Measurements from ENCODE around the gene ZNRF1. TPM values are rescaled to one million over a fixed set of nuclear protein-coding genes. Genes with fewer than 3 reads are reported as not detected.
"Not testable (repeated sequence)": the region's sequence is repeated elsewhere in the genome, so short reads cannot be mapped to it uniquely, and the experiment has no call there.

The ZNRF1 gene
- total RNA-seq, 1 donor from 2014 or later = 7.9 TPM

DNA sequence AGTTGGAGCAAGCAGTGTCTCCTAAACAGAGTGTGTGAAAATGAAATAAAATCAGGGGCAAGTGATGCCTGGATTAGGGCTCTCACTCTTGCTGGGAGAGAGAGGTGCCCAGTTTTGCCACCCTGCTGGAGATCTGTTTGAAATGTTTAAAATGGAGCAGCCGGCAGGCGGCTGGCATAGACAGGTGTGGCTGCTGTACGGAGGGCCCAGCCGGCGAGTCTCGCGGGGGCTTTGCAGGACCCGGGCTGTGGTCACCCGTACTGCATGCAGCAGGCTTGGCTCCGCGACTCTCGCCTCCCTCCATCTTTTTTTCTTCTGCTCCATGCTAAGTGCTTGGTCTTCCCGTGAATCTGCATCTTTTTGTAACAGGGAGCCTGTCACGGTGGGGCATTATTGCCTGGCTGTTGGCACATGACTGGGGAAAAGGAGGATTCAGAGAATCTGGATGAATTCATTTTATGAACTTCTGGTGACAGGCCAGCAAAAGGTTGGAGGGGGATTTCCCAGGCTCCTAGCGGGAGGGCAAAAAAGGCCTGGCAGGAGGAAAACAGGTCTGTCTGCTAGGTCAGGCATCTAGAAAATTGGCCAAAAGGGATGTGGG, 1.8 kb downstream of the ZNRF1 start:
- DNase-seq (ENCODE audit: low read depth in 2 of 2) = peak; percentile 41 to 44

- no peak for DNase-seq (ENCODE audit: low read depth in 2 of 2)
These were observed 3.6 kb downstream of the ZNRF1 start for GRCh38 chr16:75002474-75002873.

DNA sequence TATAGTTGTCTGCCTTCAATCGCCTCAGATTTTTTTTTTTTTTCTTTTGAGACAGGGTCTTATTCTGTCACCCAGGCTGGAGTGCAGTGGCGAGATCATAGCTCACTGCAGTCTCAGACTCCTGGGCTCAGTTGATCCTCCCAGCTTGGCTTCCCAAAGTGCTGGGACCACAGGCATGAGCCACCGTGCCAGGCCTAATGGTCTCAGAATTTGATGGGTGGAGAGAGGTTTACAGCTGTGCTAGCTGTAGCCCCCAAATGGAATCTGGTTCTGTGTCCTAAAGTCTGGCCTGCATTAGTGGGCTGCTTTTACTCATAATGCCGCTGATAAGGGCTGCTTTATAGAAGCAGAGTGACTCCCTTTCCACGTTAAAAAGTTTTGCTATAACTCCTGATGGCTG, 5.1 kb downstream of the ZNRF1 start:
- DNase-seq (ENCODE audit: low read depth in 2 of 2) = no peak

DNA sequence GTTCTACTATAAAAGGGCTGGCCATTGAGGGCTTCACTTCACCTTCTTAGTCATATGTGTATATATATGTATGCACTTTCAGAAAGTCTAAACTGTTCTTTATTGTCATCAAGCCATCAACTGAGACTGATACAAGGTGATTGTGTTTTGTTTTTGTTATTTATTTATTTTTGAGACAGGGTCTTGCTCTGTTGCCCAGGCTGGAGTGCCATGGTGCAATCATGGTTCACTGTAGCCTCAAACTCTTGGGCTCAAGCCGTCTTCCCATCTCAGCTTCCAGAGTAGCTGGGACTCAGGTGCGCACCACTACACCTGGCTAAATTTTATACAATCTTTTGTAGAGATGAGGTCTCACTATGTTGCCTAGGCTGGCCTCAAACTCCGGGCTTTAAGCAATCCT, 5.6 kb downstream of the ZNRF1 start:
- no peak for DNase-seq (ENCODE audit: low read depth in 2 of 2)

- no peak for DNase-seq (ENCODE audit: low read depth in 2 of 2)
These were observed 6.9 kb downstream of the ZNRF1 start for GRCh38 chr16:75005697-75006096.

- no peak for DNase-seq (ENCODE audit: low read depth in 2 of 2)
These were observed 8.6 kb downstream of the ZNRF1 start for GRCh38 chr16:75007443-75007842.

DNA sequence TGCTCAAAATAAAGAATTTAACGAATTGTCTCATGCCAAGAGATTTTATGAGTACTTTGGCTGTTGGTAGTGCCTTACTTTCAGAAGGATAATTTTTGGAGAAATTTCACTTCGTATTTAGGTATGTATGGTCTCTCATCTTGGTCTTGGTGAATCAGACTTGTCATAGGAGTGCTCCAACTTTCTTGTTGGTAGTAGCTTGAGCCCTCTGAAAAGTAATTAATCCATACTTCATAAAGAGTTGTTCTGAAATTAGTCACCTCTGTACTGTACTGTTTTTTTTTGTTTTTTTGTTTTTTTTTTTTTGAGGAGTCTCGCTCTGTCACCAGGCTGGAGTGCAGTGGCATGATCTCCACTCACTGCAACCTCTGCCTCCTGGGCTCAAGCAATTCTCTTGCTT, 11.6 kb downstream of the ZNRF1 start:
- no peak for DNase-seq (ENCODE audit: low read depth in 2 of 2)

- peak; percentile 72 to 87 for DNase-seq (ENCODE audit: low read depth in 2 of 2)
These were observed 12.9 kb downstream of the ZNRF1 start for GRCh38 chr16:75011634-75012307.

DNA sequence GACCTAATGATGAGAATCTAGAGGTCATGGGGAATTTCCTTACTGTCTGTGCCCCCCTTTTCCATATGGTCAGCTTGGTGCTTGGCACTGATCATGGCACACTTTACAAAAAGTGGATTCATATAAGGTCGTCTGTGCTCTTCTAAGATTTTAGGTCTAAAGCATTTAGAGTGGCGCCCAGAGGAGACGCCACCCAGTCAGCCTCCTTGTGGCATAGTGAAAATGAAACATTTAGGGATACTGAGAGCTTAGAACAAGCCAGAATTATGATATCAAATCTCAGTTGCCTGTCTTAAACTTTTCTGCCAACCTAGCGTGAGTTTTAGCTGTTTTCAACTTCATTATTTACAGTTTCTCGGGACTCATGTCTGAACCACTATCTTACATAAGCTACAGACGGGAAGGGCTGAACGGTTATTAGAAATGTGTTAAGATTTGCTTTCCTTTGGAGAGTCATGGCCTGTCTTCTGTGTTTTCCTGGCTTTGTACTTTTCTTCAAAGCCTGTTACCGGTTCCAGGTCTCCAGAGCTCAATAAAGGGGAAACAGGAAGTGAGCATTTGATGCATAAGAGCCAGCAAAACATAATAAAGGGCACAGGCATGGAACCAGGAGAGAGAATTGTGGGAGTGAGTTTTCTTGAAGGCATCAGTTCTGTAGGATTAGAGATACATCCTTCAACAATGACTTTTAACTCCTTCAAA, 13.7 kb downstream of the ZNRF1 start:
- peak; percentile 50 to 83 for DNase-seq (ENCODE audit: low read depth in 2 of 2)

DNA sequence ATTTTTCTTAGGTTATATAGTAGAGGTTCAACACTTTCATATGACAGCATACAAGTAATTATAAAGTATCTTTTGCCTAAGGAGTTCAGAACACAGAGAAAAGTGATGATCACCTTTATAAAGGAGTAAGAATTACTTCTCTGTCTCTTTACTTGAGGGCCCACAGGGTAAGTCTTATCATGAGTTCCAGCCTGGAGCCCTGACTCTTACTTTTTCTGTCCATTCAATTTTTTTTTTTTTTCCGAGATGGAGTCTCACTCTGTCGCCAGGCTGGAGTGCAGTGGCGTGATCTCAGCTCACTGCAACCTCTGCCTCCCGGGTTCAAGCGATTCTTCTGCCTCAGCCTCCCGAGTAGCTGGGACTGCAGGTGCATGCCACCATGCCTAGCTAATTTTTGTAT, 14.3 kb downstream of the ZNRF1 start:
- not testable (repeated sequence) for DNase-seq (ENCODE audit: low read depth in 2 of 2)

DNA sequence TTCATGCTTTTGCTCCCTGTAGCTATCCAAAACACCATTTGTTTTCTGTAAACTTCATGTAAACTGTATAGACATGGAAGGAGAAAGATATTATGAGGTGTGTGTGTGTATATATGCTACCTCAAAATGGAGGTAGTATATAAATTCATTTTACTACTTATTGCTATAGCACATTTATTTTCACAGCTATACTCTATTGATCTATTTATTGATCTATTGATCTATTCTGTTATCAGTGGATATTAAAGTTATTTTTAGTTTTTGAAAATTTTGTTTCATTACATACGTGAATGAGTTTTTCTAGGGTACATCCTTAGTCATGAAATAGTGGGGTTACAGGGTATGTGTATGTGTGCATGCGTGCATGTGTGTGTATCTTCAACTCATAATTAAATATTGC, 15.5 kb downstream of the ZNRF1 start:
- DNase-seq (ENCODE audit: low read depth in 2 of 2) = no peak

GRCh38 chr16:75016451-75017081, 17.7 kb downstream of the ZNRF1 start:
- DNase-seq (ENCODE audit: low read depth in 2 of 2) = not testable (repeated sequence)

GRCh38 chr16:75017670-75018525, 19.1 kb downstream of the ZNRF1 start:
- DNase-seq (ENCODE audit: low read depth in 2 of 2) = no peak

- peak in 1 of 2 donors; percentile 36 for DNase-seq (ENCODE audit: low read depth in 2 of 2)
These were observed 20.2 kb downstream of the ZNRF1 start for GRCh38 chr16:75019007-75019406.

DNA sequence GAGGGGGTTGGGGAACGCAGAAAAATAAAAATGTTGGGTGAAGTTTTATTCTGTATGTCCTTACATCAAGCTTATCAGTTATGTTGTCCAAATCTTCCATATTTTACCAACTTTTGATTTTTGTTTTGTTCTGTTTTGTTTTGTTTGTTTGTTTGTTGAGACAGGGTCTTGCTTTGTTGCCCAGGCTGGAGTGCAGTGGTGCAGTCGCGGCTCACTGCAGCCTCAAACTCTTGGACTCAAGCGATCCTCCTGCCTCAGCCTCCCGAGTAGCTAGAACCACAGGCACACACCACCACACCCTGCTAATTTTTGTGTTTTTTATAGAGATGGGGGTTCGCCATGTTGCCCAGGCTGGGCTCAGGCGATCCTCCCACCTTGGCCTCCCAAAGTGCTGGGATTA, 20.8 kb downstream of the ZNRF1 start:
- DNase-seq (ENCODE audit: low read depth in 2 of 2) = no peak

DNA sequence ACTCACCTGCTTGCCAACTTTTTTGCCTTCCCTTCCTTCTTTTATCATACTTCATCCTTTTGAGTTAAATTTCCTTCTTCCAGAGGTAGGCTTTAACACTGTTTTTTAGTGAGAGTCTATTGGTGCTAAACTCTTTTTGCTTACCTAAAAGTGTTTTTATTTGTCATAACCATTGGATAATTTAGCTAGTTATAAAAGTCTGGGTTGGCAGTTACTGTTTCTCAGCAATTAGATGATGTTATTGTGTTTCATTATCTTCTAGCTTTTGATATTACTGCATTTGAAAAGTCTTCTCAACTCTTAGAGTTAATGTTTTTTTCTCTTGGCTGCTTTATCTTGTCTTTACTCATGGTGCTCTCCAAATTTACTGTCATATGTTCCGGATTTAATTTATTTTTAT, 22.6 kb downstream of the ZNRF1 start:
- no peak for DNase-seq (ENCODE audit: low read depth in 2 of 2)

DNA sequence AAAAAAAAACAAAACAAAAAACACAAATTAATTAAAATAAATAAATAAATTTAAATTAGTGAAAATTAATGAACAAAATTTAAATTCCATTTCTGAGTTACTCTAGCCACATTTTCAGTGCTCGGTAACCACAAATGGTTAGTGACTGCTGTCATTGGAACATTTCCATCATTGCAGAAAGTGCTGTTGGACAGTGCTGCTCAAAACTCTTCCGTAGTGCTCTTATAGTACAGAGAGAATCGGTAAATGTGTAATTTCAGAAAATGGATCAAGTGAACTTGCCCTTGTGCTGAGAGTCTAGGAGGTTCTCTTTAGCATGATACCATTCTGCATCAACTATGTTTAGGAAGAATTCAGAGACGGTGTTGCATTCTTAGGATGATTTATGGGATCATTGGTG, 23.7 kb downstream of the ZNRF1 start:
- no peak for DNase-seq (ENCODE audit: low read depth in 2 of 2)

DNA sequence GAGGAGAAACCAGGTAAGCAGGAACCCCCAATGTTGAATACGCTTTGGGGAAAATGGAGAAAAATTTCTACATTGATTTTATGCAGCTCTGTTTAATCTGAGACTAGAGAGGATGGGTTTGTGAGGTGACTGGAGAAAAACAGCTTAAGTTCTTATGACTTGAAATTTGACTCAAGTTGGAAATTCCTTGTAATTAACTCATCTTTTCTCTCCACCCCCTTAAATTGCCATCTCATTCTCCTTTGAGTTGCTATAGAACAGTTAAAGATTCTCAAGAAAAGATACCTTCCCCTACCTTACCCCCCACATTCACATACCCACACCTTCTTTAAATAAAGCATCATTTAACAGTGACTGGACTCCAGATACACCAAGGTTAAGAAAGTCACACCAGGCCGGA, 24.2 kb downstream of the ZNRF1 start:
- DNase-seq (ENCODE audit: low read depth in 2 of 2) = no peak

DNA sequence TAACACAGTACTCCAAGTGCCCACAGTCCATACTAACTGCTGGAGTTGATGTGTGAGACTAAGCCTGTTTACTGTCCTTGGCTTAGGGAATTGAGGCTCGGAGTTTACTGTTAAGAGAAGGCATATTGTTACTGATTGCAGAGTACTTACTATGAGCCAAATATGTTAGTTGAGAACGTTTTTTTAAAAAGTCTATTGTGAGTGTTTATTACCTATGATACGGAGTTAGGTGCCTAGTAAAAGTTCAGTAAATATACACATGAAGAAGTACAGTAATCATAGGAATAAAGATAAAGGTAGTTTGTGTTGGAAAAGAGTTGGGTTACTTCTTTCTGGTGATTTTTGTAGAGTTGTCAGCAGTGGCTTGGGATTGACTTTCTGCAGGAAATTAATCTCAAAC, 25.4 kb downstream of the ZNRF1 start:
- no peak for DNase-seq (ENCODE audit: low read depth in 2 of 2)

DNA sequence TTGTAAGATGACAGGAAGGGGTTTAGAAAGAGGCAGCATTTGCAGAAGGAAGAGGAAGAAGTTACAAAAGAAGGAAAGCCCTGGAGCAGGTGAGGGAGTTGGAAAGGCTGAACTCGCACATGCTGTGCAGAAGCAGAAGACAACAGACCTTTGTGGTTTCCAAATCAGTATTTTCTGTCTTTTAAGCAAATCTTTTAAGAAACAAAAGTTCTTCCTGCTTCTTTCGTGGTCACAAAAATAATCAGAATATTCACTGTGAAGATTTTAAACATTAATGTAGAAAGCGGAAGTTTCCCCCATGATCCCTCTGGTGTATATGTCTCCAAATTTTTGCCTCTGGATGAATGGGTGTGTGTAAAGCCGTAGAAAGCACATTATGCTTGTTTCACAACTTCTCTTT, 25.8 kb downstream of the ZNRF1 start:
- no peak for DNase-seq (ENCODE audit: low read depth in 2 of 2)

- DNase-seq (ENCODE audit: low read depth in 2 of 2) = peak; percentile 25 to 69
These were observed 26.9 kb downstream of the ZNRF1 start for GRCh38 chr16:75025761-75026160.
